ENCODE results near the gene NEGR1. TPM values are rescaled to one million over a fixed set of nuclear protein-coding genes. Genes with fewer than 3 reads are reported as not detected.

NEGR1 gene
- total and polyA plus RNA-seq, 4 donors = 0.86 to 7.3 (median 2.5) TPM

- H3K4me3 ChIP-seq = no peak overlapping the region
- ATAC-seq (ENCODE audit: insufficient read depth, low FRiP score) = no peak
- H3K4me1 ChIP-seq (ENCODE audit: control insufficient read depth in 5 of 5, insufficient read depth in 5 of 5, low read length in 5 of 5) = no peaks in the 10 kb centered on the region
- TF ChIP-seq CTCF (IDR thresholded peaks at IDR 0.05; ENCODE audit: control extremely low read depth, extremely low read depth) = no peak
- DNase-seq = no peak
- H3K9me3 ChIP-seq (ENCODE audit: control insufficient read depth in 4 of 4, insufficient read depth in 3 of 4, low read length in 3 of 4) = no peaks in the 10 kb centered on the region
- H3K27ac ChIP-seq (ENCODE audit: low read depth in 1 of 2, low read length in 1 of 2) = no peak overlapping the region
- no peaks in the 10 kb centered on the region for H3K27me3 ChIP-seq (ENCODE audit: control insufficient read depth in 3 of 3, insufficient read depth in 3 of 3, low read length in 2 of 3)
- H3K9ac ChIP-seq (ENCODE audit: insufficient read depth in 1 of 2, low read length in 2 of 2) = no peak overlapping the region
- 69 to 73% methylated on average over 9 of the region's 9 CpGs for WGBS, 2 donors
- no peaks in the 10 kb centered on the region for H3K36me3 ChIP-seq (ENCODE audit: control insufficient read depth in 4 of 4, insufficient read depth in 4 of 4, low read length in 4 of 4)
These were observed 689.6 kb downstream of the NEGR1 start for GRCh38 chr1:71592646-71593274.

DNA sequence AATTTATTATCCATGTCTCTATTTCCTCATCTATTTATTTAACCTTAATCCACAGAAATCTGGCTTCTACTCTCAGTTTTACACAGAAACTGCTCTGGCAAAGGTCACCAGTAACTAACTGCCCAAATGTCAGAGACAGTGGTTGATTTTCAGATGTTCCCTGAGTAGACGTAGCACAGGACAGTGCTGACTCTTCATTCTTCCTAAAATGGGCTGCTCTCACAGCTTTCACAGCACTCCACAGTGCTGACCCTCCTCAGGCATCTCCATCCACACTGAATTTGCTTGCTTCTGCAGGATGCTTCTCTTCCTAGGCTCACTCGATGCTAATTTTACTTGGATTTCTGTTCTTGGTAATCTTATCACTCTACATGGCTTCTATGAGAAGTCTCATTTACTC is 693.3 kb downstream of the NEGR1 start:
- Histone ChIP-seq H3K27ac (ENCODE audit: low read depth in 1 of 2, low read length in 1 of 2) (no peak overlapping the region), H3K9ac (ENCODE audit: insufficient read depth in 1 of 2, low read length in 2 of 2) (no peak overlapping the region), H3K4me1 (ENCODE audit: control insufficient read depth in 5 of 5, insufficient read depth in 5 of 5, low read length in 5 of 5) (no peaks in the 10 kb centered on the region), H3K9me3 (ENCODE audit: control insufficient read depth in 4 of 4, insufficient read depth in 3 of 4, low read length in 3 of 4) (no peaks in the 10 kb centered on the region), H3K4me3 (no peak overlapping the region), H3K27me3 (ENCODE audit: control insufficient read depth in 3 of 3, insufficient read depth in 3 of 3, low read length in 2 of 3) (no peaks in the 10 kb centered on the region), H3K36me3 (ENCODE audit: control insufficient read depth in 4 of 4, insufficient read depth in 4 of 4, low read length in 4 of 4) (no peaks in the 10 kb centered on the region)
- TF ChIP-seq CTCF (IDR thresholded peaks at IDR 0.05; ENCODE audit: control extremely low read depth, extremely low read depth) = no peak
- DNase-seq (no peak), ATAC-seq (ENCODE audit: insufficient read depth, low FRiP score) (no peak)
- WGBS, 2 donors = 64 to 83% methylated on average over 2 of the region's 2 CpGs

- Histone ChIP-seq H3K4me3 (no peak overlapping the region), H3K9ac (ENCODE audit: insufficient read depth in 1 of 2, low read length in 2 of 2) (no peak overlapping the region), H3K27me3 (ENCODE audit: control insufficient read depth in 3 of 3, insufficient read depth in 3 of 3, low read length in 2 of 3) (no peaks in the 10 kb centered on the region), H3K36me3 (ENCODE audit: control insufficient read depth in 4 of 4, insufficient read depth in 4 of 4, low read length in 4 of 4) (no peaks in the 10 kb centered on the region), H3K4me1 (ENCODE audit: control insufficient read depth in 5 of 5, insufficient read depth in 5 of 5, low read length in 5 of 5) (no peaks in the 10 kb centered on the region), H3K9me3 (ENCODE audit: control insufficient read depth in 4 of 4, insufficient read depth in 3 of 4, low read length in 3 of 4) (no peaks in the 10 kb centered on the region), H3K27ac (ENCODE audit: low read depth in 1 of 2, low read length in 1 of 2) (no peak overlapping the region)
- DNase-seq = peak in 2 of 3 donors; percentile 37 to 72
- 40 to 47% methylated on average over 3 of the region's 3 CpGs for WGBS, 2 donors
- no peak for ATAC-seq (ENCODE audit: insufficient read depth, low FRiP score)
- no peak for TF ChIP-seq CTCF (IDR thresholded peaks at IDR 0.05; ENCODE audit: control extremely low read depth, extremely low read depth)
These were observed 694.4 kb downstream of the NEGR1 start for GRCh38 chr1:71587961-71588360.

- TF ChIP-seq CTCF (IDR thresholded peaks at IDR 0.05; ENCODE audit: control extremely low read depth, extremely low read depth) = no peak
- Histone ChIP-seq H3K36me3 (ENCODE audit: control insufficient read depth in 4 of 4, insufficient read depth in 4 of 4, low read length in 4 of 4) (no peaks in the 10 kb centered on the region), H3K27me3 (ENCODE audit: control insufficient read depth in 3 of 3, insufficient read depth in 3 of 3, low read length in 2 of 3) (no peaks in the 10 kb centered on the region), H3K9ac (ENCODE audit: insufficient read depth in 1 of 2, low read length in 2 of 2) (no peak overlapping the region), H3K9me3 (ENCODE audit: control insufficient read depth in 4 of 4, insufficient read depth in 3 of 4, low read length in 3 of 4) (no peaks in the 10 kb centered on the region), H3K27ac (ENCODE audit: low read depth in 1 of 2, low read length in 1 of 2) (no peak overlapping the region), H3K4me1 (ENCODE audit: control insufficient read depth in 5 of 5, insufficient read depth in 5 of 5, low read length in 5 of 5) (no peaks in the 10 kb centered on the region), H3K4me3 (no peak overlapping the region)
- no peak for DNase-seq
- 75 to 78% methylated on average over 3 of the region's 3 CpGs for WGBS, 2 donors
- ATAC-seq (ENCODE audit: insufficient read depth, low FRiP score) = no peak
These were observed 696.3 kb downstream of the NEGR1 start for GRCh38 chr1:71586030-71586429.

Data from lung (tissue), 12 donors.